ENCODE data around the gene EPHB1. TPM values are rescaled to one million over a fixed set of nuclear protein-coding genes. Genes with fewer than 3 reads are reported as not detected.

Gene EPHB1
- total RNA-seq, 8 experiments from 2014 or later, result 0.31 to 21.1 (median 13.7) TPM; not detected in 1

- H3K4me3 ChIP-seq, result no peak overlapping the region
- no peaks in the 10 kb centered on the region for H3K4me1 ChIP-seq (replicated peaks in 1 of 2)
- no peak for ATAC-seq (replicated peaks in 6 of 8)
- WGBS, 10 experiments, result 20 to 100% (median 100%) methylated on average over 1 to 2 of the region's 4 CpGs; no CpG with 5 or more reads in 4 of the 10 experiments
- H3K27ac ChIP-seq, result no peak overlapping the region
- in situ Hi-C loops (cut with MboI; ENCODE audit: low pct_unique_long_range_greater_than_20kb in 2 of 9, low sequenced_read_pairs in 9 of 9, unreplicated experiment in 9 of 9), result no loop called here
Measured at GRCh38 chr3:134880431-134880830, 85.4 kb downstream of the EPHB1 start.

- H3K4me1 ChIP-seq (replicated peaks in 1 of 2), result no peaks in the 10 kb centered on the region
- ATAC-seq (replicated peaks in 6 of 8), result no peak
- H3K4me3 ChIP-seq, result no peak overlapping the region
- WGBS, 10 experiments, result 52 to 100% (median 72%) methylated on average over 1 to 4 of the region's 4 CpGs; no CpG with 5 or more reads in 4 of the 10 experiments
- H3K27ac ChIP-seq, result no peak overlapping the region
- in situ Hi-C loops (cut with MboI; ENCODE audit: low pct_unique_long_range_greater_than_20kb in 2 of 9, low sequenced_read_pairs in 9 of 9, unreplicated experiment in 9 of 9), result no loop called here
Measured at GRCh38 chr3:134881305-134881704, 86.2 kb downstream of the EPHB1 start.

GRCh38 chr3:134883697-134884385 is 88.8 kb downstream of the EPHB1 start:
- Histone ChIP-seq H3K27ac (no peak overlapping the region), H3K4me3 (no peak overlapping the region), H3K4me1 (replicated peaks in 1 of 2) (no peaks in the 10 kb centered on the region)
- peak in 1 of 8 experiments; percentile 59 for ATAC-seq (replicated peaks in 6 of 8)
- in situ Hi-C loops (cut with MboI; ENCODE audit: low pct_unique_long_range_greater_than_20kb in 2 of 9, low sequenced_read_pairs in 9 of 9, unreplicated experiment in 9 of 9), result no loop called here
- WGBS, 10 experiments, result 28 to 100% (median 90%) methylated on average over 1 to 5 of the region's 5 CpGs; no CpG with 5 or more reads in 2 of the 10 experiments

GRCh38 chr3:134885877-134886621 is 91.0 kb downstream of the EPHB1 start:
- no peak for ATAC-seq (replicated peaks in 6 of 8)
- Histone ChIP-seq H3K4me1 (replicated peaks in 1 of 2) (no peaks in the 10 kb centered on the region), H3K27ac (no peak overlapping the region), H3K4me3 (no peak overlapping the region)
- in situ Hi-C loops (cut with MboI; ENCODE audit: low pct_unique_long_range_greater_than_20kb in 2 of 9, low sequenced_read_pairs in 9 of 9, unreplicated experiment in 9 of 9), result no loop called here
- WGBS, 10 experiments, result 42 to 100% (median 83%) methylated on average over 2 to 6 of the region's 6 CpGs

- H3K27ac ChIP-seq, result no peak overlapping the region
- peaks cover 0 to 4% of the 10 kb centered on the region in 2 donors for H3K4me1 ChIP-seq (replicated peaks in 1 of 2)
- no peak overlapping the region for H3K4me3 ChIP-seq
- in situ Hi-C loops (cut with MboI; ENCODE audit: low pct_unique_long_range_greater_than_20kb in 2 of 9, low sequenced_read_pairs in 9 of 9, unreplicated experiment in 9 of 9), result no loop called here
- 20 to 100% (median 94%) methylated on average over 1 to 2 of the region's 4 CpGs; no CpG with 5 or more reads in 3 of the 10 experiments for WGBS, 10 experiments
- ATAC-seq (replicated peaks in 6 of 8), result no peak
Measured at GRCh38 chr3:134886991-134887390, 91.9 kb downstream of the EPHB1 start.

GRCh38 chr3:134887536-134887935 is 92.5 kb downstream of the EPHB1 start:
- in situ Hi-C loops (cut with MboI; ENCODE audit: low pct_unique_long_range_greater_than_20kb in 2 of 9, low sequenced_read_pairs in 9 of 9, unreplicated experiment in 9 of 9), result no loop called here
- Histone ChIP-seq H3K27ac (no peak overlapping the region), H3K4me1 (replicated peaks in 1 of 2) (peaks cover 5 to 9% of the 10 kb centered on the region in 2 donors), H3K4me3 (no peak overlapping the region)
- ATAC-seq (replicated peaks in 6 of 8), result no peak

- 0 to 100% (median 44%) methylated on average over 1 to 2 of the region's 2 CpGs; no CpG with 5 or more reads in 2 of the 10 experiments for WGBS, 10 experiments
- no peak for ATAC-seq (replicated peaks in 6 of 8)
- peaks cover 23% of the 10 kb centered on the region in 2 donors for H3K4me1 ChIP-seq (replicated peaks in 1 of 2)
- in situ Hi-C loops (cut with MboI; ENCODE audit: low pct_unique_long_range_greater_than_20kb in 2 of 9, low sequenced_read_pairs in 9 of 9, unreplicated experiment in 9 of 9), result no loop called here
- no peak overlapping the region for H3K4me3 ChIP-seq
- no peak overlapping the region for H3K27ac ChIP-seq
Measured at GRCh38 chr3:134892326-134892725, 97.3 kb downstream of the EPHB1 start.

- Histone ChIP-seq H3K4me3 (no peak overlapping the region), H3K27ac (no peak overlapping the region), H3K4me1 (replicated peaks in 1 of 2) (peaks cover 28% of the 10 kb centered on the region in 2 donors)
- ATAC-seq (replicated peaks in 6 of 8), result peak in 5 of 8 experiments; percentile 70 to 83 (median 81)
- WGBS, 10 experiments, result 16 to 55% (median 26%) methylated on average over 1 to 5 of the region's 5 CpGs
- in situ Hi-C loops (cut with MboI; ENCODE audit: low pct_unique_long_range_greater_than_20kb in 2 of 9, low sequenced_read_pairs in 9 of 9, unreplicated experiment in 9 of 9), result no loop called here
Measured at GRCh38 chr3:134892761-134893160, 97.7 kb downstream of the EPHB1 start.

GRCh38 chr3:134894533-134894932 is 99.5 kb downstream of the EPHB1 start:
- ATAC-seq (replicated peaks in 6 of 8), result no peak
- Histone ChIP-seq H3K4me1 (replicated peaks in 1 of 2) (peaks cover 34 to 35% of the 10 kb centered on the region in 2 donors), H3K4me3 (no peak overlapping the region), H3K27ac (no peak overlapping the region)
- in situ Hi-C loops (cut with MboI; ENCODE audit: low pct_unique_long_range_greater_than_20kb in 2 of 9, low sequenced_read_pairs in 9 of 9, unreplicated experiment in 9 of 9), result no loop called here
- 49 to 95% (median 80%) methylated on average over 1 to 4 of the region's 4 CpGs; no CpG with 5 or more reads in 2 of the 10 experiments for WGBS, 10 experiments

- ATAC-seq (replicated peaks in 6 of 8), result no peak
- no peak overlapping the region for H3K4me3 ChIP-seq
- WGBS, 10 experiments, result 33 to 90% (median 59%) methylated on average over 1 to 2 of the region's 2 CpGs; no CpG with 5 or more reads in 4 of the 10 experiments
- H3K27ac ChIP-seq, result no peak overlapping the region
- peaks cover 34 to 35% of the 10 kb centered on the region in 2 donors for H3K4me1 ChIP-seq (replicated peaks in 1 of 2)
- in situ Hi-C loops (cut with MboI; ENCODE audit: low pct_unique_long_range_greater_than_20kb in 2 of 9, low sequenced_read_pairs in 9 of 9, unreplicated experiment in 9 of 9), result no loop called here
Measured at GRCh38 chr3:134895181-134895580, 100.1 kb downstream of the EPHB1 start.

- whole genome bisulfite sequencing, 10 experiments, result 60 to 100% (median 91%) methylated on average over 1 to 5 of the region's 5 CpGs; no CpG with 5 or more reads in 3 of the 10 experiments
- H3K4me1 ChIP-seq (replicated peaks in 1 of 2), result peaks cover 34 to 35% of the 10 kb centered on the region in 2 donors
- in situ Hi-C loops (cut with MboI; ENCODE audit: low pct_unique_long_range_greater_than_20kb in 2 of 9, low sequenced_read_pairs in 9 of 9, unreplicated experiment in 9 of 9), result no loop called here
- no peak overlapping the region for H3K4me3 ChIP-seq
- no peak for ATAC-seq (replicated peaks in 6 of 8)
- no peak overlapping the region for H3K27ac ChIP-seq
Measured at GRCh38 chr3:134896141-134896540, 101.1 kb downstream of the EPHB1 start.

GRCh38 chr3:134896696-134897095 is 101.6 kb downstream of the EPHB1 start:
- H3K4me3 ChIP-seq, result no peak overlapping the region
- H3K27ac ChIP-seq, result no peak overlapping the region
- 87 to 97% (median 92%) methylated on average over 3 to 7 of the region's 8 CpGs; no CpG with 5 or more reads in 6 of the 10 experiments for WGBS, 10 experiments
- peaks cover 34% of the 10 kb centered on the region in 2 donors for H3K4me1 ChIP-seq (replicated peaks in 1 of 2)
- in situ Hi-C loops (cut with MboI; ENCODE audit: low pct_unique_long_range_greater_than_20kb in 2 of 9, low sequenced_read_pairs in 9 of 9, unreplicated experiment in 9 of 9), result no loop called here
- no peak for ATAC-seq (replicated peaks in 6 of 8)

- in situ Hi-C loops (cut with MboI; ENCODE audit: low pct_unique_long_range_greater_than_20kb in 2 of 9, low sequenced_read_pairs in 9 of 9, unreplicated experiment in 9 of 9), result no loop called here
- peak in 5 of 8 experiments; percentile 52 to 86 (median 77) for ATAC-seq (replicated peaks in 6 of 8)
- 31 to 93% (median 74%) methylated on average over 1 to 6 of the region's 10 CpGs; no CpG with 5 or more reads in 2 of the 10 experiments for WGBS, 10 experiments
- Histone ChIP-seq H3K4me3 (no peak overlapping the region), H3K27ac (no peak overlapping the region), H3K4me1 (replicated peaks in 1 of 2) (peaks cover 27 to 30% of the 10 kb centered on the region in 2 donors)
Measured at GRCh38 chr3:134897391-134898141, 102.5 kb downstream of the EPHB1 start.

Data from motor neuron (in vitro differentiated cells).